GM21447 (cell line): ENCODE data around the gene FAM83F.

Source experiments
- ATAC-seq: cut with Tn5 transposase; IDR thresholded peaks from one replicate; pipeline ENCODE4 v1.9.1; 2021; ENCODE audit not compliant: unreplicated experiment

The FAM83F gene

DNA sequence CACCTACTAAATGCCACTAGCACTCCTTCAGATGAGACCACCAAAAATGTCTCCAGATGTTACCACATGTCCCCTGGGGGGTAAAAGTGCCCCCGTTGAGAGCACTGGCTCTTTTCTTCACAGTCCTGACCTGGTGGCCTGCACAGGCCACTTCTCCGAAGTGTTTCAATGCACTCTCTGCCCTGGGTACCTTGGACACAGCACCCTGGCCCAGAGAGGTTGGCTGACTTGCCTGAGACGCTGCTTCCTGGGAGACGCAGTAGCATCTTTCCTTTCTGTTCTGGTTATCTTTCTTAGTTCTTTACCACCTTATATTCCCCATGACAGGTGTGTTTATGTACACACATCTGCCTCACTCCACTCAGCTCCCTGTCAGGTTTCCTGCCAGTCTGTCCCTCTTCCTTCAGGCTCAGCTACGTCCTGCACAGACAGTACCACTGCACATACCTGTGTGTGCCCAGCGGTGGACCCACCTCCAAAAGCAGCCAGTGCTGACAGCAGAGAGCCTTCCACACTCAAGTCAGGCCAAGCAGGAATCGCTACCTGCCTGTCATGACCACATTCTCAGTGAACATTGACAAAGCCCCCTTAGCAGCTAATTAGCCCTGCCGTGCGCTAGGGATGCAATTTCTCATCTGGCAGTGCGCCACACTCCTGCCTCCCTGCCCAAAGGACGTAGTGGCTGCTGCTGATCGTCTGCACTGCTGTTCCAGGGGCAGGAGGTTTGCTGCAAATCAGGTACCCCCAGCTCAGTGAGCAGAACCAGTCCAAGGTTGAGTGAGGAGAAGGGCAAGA lies 39.0 kb downstream of the FAM83F start:
- no peak for ATAC-seq

DNA sequence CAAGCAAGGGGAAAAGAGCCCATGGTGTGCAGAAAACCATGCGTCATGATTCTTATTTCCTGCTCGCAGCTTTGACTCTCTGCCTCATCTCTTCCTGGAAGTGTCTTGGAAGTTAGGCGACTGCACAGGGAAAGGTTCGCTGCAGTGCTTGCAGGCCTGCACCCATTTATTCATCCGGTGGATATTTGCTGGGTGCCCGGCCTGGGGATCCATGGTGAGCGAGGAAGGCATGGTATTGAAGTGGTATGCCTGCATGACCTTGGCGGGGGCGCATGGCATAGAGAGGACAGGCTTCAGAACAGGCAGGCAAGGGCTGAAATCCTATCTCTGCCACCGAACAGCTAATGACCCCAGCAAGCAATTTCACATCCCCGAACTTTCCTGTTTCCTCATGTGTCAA lies 40.6 kb downstream of the FAM83F start:
- ATAC-seq: no peak

DNA sequence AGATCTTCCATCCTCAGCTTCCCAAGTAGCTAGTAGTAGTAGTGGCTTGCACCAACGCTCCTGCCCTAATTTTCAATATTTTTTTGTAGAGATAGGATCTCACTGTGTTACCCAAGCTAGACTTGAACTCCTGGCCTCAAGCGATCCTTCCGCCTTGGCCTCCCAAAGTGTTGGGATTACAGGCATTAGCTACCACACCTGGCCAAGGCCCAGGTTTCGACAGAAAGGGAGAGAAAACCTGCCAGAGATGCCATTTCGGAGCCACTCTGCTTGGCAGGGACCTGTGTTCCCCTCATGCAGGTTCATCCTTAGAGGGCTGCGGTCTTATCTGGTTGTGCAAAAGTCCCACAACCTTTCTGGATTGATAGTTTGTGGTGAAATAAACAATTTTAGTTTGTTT lies 41.4 kb downstream of the FAM83F start:
- no peak for ATAC-seq

DNA sequence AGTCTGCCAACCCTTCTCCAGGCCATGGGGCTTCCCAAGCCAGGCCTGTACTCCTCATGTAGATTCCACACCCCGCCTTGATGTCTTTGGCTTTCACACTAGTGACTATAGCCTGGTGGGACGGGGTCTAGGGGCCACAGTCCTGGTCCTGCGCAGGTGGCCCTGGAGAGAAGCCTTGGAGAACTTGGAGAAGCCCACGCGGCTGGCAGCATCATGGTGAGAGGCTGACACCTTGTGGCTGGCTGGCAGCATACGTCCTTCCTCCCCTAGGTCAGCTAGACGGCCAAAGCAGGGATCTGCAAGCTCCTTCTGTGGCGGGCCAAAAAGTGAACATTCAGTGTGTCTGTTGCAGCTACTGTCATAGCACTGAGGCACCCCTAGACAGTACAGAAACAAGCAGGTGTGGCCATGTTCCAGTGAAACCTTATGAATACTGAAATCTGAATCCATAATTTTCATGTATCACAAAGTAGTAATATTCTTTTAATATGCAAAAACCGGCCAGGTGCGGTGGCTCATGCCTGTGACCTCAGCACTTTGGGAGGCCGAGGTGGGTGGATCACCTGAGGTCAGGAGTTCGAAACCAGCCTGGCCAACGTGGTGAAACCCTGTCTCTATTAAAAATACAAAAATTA lies 42.0 kb downstream of the FAM83F start:
- no peak for ATAC-seq

DNA sequence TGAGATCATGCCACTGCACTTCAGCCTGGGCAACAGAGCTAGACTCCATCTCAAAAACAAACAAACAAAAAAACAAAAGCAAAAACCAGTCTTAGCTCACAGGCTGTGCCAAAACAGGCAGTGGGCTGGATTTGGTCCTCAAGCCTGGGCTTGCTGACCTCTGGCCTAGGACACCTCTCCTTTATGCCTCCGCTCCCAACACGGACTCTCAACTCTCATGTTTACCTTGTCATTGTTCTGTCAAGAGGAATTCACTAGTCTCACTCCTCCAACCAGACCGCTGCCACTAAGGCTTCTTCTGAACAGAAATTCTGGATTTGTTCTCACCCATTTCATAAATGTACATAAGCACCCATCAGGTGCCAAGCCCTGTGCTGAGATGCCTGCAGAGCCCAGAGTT lies 42.6 kb downstream of the FAM83F start:
- no peak for ATAC-seq

DNA sequence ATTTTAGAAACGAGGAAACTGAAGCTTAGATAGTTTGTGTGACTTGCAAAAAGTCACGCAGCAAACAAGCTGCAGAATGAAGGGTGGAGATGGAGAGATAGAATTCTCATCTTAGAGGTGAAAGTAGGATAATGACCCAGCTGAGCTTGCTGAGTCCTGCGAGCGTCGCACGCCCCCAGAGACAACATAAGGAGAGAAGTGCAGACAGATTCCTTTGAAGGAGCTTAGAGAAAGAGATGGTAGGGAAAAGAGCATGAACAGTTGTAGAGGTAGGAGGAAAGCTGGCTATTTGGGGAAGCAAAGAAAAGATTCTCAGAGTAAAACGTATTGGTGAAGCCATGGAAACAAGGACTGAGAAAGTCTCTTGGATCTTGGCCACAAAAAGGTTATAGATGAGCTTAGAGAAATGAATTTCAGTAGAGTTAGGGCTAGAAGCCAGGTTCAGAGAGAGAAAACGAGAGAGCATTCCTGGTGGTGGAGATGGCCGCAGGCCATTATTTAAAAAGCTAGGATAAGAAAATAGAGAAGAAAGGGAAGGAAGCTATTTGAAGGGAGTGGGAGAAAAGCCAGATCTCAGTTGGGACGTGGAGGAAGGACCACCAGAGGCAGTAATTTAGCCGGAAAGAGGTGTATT lies 44.8 kb downstream of the FAM83F start:
- ATAC-seq: no peak

DNA sequence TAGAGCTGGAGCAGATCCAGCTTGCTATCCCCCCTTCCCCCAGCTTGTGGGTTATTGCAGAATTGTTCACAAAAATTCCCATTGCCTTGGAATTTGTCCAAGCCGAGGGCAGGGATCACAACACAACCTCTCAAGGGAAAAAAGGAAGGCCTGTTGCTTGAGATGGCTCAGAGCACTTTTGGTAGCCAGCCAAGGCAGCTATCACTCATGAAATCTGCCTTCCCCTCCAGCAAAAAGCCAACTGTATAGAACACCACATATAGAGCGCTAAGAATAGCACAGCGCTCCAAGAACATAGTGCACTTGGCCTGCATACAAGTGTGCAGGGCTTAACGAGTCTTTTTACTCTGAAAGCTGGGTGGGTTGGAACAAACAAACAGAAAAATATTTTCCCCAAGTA lies 46.2 kb downstream of the FAM83F start:
- ATAC-seq: no peak

DNA sequence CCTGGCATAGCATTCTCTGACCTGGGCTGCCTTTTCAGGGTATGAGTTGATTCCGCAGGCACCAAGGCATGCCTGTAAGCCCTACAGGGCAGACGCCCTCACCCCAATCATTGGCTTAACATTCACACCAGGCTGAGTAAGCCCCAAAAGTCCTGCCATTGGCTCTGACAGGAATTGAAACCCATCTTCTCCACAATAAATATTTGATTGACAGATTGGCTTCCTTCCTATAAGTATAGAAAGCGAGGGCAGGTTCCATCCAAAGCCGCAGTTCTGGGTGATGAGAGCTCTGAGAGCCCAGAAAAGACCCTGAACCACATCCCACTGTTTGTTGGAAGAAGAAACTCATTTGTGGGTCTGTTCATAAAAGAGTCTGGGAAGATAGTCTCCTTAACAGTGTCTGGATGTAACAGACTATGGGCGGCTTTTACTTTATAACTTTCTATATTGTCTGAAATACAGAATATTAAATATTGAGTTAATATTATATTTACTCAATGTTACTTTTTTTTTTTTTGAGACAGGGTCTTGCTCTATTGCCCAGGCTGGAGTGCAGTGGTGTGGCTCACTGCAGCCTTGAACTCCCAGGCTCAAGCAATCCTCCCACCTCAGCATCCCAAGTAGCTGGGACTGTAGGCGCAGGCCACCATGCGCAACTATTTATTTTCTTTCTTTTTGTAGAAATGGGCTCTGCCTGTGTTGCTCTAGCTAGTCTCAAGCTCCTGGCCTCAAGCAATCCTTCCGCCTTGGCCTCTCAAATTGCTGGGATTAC lies 46.8 kb downstream of the FAM83F start:
- ATAC-seq: no peak

DNA sequence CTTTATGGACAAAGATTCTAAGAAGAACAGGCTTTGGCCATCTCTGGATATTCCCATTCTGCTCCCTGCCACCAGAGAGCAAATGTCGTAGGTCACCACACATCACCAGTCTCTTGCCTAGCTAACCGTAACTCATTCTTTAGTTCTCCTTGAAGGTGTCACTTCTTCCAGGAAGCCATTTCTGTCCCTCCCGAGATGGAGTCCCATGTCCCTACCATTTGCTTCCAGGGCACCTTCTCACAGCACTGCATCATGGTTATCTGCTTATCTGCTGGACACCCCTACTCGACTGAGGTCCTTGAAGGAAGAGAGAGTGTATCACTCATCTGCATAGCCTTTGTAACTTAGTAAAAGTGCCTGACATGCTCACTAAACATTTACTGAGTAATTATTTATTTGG lies 47.6 kb downstream of the FAM83F start:
- ATAC-seq: no peak

DNA sequence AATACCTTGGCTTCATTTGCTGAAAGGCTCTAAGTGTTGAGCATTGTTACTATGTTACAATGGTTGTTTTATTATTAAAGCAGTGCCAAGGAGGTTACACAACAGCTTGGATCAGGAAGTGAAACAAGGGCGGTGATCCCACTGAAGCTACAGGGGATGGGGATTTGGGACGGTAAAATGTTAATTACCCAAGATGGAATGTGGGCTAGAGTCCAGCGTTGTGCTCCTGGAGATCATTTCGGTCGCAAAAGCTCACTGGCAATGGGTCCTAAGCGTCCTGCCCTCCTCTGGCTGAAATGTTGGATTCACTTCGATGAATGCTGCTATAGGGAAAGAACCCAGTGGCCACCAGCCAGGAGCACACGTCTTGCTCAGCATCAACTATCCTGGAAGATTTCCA lies 48.3 kb downstream of the FAM83F start:
- no peak for ATAC-seq

DNA sequence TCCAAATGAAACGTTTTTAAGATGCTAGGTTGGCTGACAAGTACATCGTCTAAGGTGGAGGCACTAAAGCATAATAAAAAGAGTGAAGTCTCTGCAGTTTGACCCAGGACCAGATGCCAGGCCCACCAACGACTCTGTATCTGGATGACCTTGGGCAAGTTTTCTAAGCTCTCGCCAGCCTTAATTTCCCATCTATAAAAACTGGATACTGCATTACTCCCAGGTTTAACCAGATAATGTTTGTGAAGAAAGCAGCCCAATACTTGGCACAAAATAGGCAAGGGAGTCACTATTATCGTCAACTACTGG lies 49.0 kb downstream of the FAM83F start:
- no peak for ATAC-seq

DNA sequence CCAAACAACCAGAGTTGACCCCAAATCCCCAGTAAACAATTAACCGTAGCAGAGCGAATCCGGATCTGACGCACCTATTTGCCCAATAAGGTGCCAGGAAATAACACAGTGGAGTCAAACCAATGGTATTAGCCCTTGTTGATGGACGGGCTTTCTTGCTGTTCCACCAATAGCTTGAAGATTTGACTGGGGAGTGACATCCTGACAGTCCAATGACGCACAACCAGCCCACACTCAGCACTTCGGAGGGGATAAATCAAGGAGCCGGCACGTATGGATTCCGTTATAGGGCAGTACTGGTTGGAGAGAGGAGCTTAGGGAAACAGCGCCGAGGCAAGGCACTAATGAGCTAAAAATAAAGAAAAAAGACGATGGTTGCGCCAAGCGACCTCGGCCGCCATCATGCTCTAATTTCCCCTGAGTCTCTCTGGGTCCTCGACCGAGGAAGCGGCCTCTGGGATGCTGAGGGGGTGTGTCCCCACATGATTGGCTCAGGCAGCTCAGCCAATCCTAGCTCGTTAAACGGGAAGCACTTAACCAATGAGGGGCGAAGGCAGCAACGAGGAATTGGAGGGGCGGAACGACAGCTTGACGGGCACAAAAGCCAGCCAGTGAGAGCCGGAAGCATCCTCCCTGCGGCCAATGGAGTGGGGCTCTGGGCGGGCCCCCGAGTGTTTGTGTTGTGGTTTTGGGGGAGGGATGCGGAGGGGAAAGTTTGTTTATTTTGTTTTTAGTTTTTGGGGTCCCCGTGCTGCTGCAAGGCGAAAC lies 49.5 kb downstream of the FAM83F start:
- ATAC-seq: peak; percentile 84

DNA sequence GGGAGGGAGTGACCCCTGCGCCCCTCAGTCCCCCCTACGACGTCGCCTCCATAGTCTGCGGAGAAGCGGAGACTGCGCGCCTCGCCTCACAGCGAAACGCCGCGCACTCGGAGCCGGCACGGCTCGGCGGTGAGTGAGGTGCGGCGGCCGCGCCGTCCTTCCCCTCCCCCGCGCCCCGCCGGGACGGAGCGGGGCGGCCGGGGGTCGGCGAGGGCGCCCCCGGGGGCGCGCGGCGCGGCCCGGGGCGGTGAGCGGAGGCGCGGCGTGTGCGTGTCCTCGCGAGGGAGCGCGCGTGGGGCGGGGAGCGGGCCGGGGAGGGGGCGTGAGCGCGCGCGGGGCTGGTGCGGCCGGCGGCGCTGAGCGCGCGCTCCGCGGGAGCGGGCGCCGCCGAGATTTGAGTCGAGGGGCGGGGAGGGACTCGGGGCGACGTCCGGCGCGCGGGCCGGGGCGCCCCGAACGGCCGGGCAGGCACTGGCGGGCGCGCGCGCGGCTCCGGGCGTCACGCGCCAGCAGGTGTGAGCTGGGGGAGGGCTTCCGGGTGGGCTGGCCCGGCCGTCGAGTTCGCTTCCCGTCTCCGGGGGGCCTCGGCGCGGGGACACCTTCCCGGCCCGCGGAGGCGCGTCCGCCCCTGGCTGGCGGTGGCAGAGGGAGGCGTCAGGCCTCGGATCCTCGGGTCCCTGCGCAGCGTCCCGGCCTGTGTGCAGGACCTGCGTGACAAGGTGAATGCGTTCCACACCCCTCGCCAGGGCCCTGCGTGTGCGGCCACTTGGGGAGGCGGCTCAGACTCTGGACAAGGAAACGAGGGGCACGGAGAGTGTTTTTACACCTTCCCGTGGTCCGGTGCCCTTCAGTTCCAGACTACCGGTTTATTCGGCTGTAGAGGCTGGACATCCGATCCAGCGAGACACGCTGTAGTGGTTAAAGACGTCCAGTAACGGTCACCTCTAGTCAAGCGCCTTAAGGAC lies 50.4 kb downstream of the FAM83F start:
- no peak for ATAC-seq

DNA sequence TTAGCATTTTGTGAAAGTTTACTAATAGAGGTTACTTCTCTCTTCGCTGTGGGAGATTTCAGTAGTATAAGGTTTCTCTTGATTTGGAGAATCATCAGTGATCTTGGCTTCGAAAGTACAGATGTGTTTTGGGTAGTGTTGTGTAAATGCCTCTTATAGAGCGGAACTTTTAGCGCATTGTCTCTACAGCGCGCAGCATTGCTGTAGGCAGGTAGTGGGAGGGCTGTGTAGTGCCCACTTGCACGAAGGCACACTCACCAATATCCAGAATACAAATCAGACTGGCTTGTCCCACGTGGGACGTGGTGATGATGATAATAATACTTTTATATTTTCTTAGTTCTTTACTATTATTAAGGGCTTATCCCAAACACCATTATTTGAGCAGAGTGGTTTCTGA lies 51.4 kb downstream of the FAM83F start:
- no peak for ATAC-seq

DNA sequence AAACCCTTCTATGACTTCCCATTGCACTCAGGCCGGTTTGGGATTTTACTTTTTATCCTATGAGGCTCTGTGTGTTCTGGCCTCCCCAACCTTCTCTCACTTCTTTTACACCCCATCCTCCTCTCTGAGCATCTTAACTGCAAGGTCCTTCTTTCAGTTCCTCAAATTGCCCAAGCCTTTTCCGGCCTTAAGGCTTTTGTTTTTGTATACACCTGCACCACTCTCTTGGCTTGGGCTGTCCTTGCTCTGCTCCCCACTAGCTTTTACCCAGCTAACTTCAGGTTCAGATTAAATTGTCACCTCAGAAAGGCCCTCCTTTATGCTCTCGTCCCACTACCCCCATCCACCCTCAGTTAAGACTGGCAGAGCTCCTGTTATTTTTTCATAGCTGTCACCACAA lies 55.5 kb downstream of the FAM83F start:
- peak; percentile 82 for ATAC-seq

DNA sequence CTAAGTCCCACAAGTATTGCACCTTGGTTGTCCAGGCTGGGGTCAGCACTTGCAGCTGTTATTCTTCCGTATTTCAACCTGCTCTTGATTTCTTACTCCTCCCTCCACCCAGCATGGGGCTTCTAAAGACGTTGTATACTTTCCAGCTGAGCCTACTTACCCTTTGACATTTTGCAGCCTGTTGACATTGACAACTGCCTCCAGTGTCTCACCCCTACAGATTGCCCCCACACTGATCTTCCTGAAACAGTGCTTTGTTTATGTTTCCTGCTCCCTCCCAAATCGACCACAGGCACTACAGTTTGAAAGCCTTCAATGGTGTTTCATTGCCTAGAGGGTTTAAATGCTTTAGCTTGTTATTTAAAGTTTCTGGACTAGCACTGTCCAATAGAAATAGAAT lies 56.6 kb downstream of the FAM83F start:
- no peak for ATAC-seq

DNA sequence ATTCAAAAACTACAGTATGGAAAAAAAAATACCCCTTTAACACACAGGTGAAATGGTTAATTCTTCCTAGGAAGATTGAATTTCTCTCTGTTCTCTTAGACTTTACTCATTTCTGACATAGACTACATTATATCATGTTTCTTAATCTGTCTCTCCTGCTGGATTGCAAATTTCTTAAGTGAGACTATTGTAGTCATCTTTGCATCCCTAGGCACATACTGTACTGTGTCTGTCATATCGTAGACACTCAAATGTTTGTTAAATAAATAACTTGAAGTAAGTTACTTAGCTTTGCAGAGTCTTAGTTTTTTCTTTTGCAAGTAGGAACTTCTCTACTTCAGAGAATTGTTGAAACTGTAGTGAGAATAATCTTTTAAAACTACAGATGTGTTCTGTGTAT lies 58.7 kb downstream of the FAM83F start:
- no peak for ATAC-seq

DNA sequence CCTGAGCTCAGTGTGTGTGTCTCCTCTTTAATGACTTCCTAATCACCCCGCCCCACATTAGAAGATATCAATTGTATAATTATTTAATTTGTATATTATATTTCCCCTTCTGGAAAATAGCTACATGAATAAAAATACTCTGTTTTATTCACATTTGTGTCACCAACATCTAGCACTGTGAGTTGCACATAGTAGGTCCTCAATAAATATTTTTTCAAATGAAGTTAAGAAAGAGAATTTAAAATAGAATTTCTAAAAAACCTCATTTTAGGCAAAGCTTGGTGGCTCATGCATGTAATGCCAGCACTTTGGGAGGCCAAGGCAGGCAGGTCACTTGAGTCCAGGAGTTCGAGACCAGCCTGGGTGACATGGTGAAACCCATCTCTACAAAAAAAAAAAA lies 59.7 kb downstream of the FAM83F start:
- ATAC-seq: no peak

DNA sequence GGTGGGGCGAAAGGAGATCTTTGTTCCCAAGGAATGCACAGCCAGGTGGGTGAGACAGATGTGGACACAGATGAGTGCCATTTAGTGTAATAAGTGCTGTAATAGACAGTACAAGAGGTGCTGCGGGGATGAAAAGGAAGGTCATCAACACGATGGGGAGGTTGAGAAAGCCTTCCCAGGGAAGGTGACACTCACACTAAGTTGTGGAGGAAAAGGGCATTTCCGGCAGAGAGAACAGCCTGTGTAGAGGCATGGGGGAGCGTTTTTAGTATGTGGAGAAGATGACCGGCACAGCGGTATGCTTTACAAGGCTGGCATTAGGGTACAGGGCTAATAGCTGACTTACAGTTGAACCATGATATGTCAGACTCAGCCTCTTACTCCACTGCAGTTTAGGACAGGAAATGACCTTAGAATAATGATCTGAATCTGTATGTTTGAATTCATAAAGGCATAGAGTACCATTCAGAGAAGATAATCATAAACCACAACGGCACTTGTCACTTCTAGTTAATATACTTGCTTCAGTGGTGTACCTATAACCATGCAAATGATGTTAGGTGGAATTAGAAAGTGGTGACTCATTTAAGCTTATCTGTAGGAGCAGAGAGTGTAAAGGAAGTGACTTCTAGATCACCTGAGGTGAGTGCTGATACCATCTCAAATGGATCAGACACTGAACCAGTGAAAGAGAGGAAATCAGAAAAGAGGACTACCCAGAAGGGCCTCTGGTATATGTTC lies 60.6 kb downstream of the FAM83F start:
- ATAC-seq: peak; percentile 76
